ENCODE measurements around the gene DSCAM. TPM values are rescaled to one million over a fixed set of nuclear protein-coding genes. Genes with fewer than 3 reads are reported as not detected.

DSCAM gene
- total and polyA plus RNA-seq, 2 experiments from 2014 or later, result 0.07 TPM; not detected in 1

DNA sequence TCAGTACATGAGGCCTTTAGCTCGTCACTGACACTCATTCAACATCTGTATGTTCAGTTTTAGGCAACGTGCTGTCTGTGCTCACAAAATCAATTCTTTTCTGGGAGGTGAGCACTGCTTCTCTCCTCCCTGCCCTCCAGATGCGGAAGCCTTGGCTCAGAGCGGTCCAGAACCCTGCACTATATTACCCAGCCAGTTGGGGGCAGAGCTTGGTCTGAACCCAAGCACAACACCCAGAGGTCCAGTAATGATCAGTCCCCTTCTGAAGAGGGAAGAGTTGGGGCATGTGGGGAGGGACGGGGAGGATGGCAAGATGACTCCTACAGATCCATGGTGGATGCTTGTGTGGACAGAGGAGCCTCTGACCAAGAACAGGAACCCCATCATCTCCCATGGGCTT, 5.6 kb upstream of the DSCAM start:
- Histone ChIP-seq H3K27me3 (ENCODE audit: insufficient read depth) (peaks cover 10% of the 10 kb centered on the region), H3K36me3 (ENCODE audit: insufficient read depth) (no peaks in the 10 kb centered on the region), H3K4me2 (no peak overlapping the region), H3K27ac (ENCODE audit: low read depth) (no peak overlapping the region), H3K79me2 (replicated peaks; ENCODE audit: insufficient read depth) (no peaks in the 10 kb centered on the region), H4K20me1 (replicated peaks; ENCODE audit: insufficient read depth) (no peaks in the 10 kb centered on the region), H3K9me2 (ENCODE audit: insufficient read depth) (no peaks in the 10 kb centered on the region), H3K4me3 (no peak overlapping the region), H3K4me1 (ENCODE audit: insufficient read depth) (no peaks in the 10 kb centered on the region), H3F3A (replicated peaks; ENCODE audit: low read depth) (no peaks in the 10 kb centered on the region), H2AFZ (no peak overlapping the region)
- Mint-ChIP-seq H3K36me3 (ENCODE audit: low read depth) (peaks cover 5% of the 10 kb centered on the region), H3K4me3 (no peak overlapping the region), H3K4me1 (peaks cover 3% of the 10 kb centered on the region; the same call in 2 of the 3 replicates), H3K27ac (no peak overlapping the region), H3K27me3 (ENCODE audit: insufficient read depth, low read depth, poor library complexity) (peaks cover 4% of the 10 kb centered on the region), H3K9me3 (peaks cover 47% of the 10 kb centered on the region)
- TF ChIP-seq, protein P1, sequence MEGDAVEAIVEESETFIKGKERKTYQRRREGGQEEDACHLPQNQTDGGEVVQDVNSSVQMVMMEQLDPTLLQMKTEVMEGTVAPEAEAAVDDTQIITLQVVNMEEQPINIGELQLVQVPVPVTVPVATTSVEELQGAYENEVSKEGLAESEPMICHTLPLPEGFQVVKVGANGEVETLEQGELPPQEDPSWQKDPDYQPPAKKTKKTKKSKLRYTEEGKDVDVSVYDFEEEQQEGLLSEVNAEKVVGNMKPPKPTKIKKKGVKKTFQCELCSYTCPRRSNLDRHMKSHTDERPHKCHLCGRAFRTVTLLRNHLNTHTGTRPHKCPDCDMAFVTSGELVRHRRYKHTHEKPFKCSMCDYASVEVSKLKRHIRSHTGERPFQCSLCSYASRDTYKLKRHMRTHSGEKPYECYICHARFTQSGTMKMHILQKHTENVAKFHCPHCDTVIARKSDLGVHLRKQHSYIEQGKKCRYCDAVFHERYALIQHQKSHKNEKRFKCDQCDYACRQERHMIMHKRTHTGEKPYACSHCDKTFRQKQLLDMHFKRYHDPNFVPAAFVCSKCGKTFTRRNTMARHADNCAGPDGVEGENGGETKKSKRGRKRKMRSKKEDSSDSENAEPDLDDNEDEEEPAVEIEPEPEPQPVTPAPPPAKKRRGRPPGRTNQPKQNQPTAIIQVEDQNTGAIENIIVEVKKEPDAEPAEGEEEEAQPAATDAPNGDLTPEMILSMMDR (conservative IDR thresholded peaks at IDR 0.05; ENCODE audit: low read depth in 2 of 2), result peak; percentile 30 to 43; a peak in 2 of 4 replicates
- no peak for TF ChIP-seq ZNF114 (CRISPR knock-in tag; IDR thresholded peaks at IDR 0.05)
- DNase-seq (ENCODE audit: low spot score) (peak; percentile 20), ATAC-seq (peak; percentile 70)

DNA sequence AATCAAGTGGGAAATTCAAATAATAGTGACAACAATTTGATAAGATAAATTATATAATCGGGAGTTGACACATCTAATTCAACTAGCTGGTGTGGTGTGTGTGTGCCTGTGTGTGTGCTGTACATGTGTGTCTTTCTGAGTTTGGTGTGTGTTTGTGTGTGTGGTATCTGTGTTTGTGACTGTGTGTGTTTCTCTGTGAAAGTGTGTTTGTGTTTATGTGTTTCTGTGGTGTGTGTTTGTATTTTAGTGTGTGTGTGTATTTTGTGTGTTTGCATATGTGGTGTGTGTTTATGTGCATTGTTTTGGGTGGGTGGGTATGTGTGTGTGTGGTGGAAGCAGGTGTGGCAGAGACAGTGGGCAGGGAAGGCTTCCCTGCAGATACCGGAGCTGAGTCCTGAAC, 4.8 kb upstream of the DSCAM start:
- H3K9me3 Mint-ChIP-seq, result peaks cover 45% of the 10 kb centered on the region

More for the DNA sequence above, 4.8 kb upstream of the DSCAM start:
- ATAC-seq (no peak), DNase-seq (ENCODE audit: low spot score) (no peak)
- Histone ChIP-seq H2AFZ (no peak overlapping the region), H3K36me3 (ENCODE audit: insufficient read depth) (no peaks in the 10 kb centered on the region), H3K79me2 (replicated peaks; ENCODE audit: insufficient read depth) (no peaks in the 10 kb centered on the region), H4K20me1 (replicated peaks; ENCODE audit: insufficient read depth) (no peaks in the 10 kb centered on the region), H3K4me3 (no peak overlapping the region), H3K27ac (ENCODE audit: low read depth) (no peak overlapping the region), H3K4me2 (no peak overlapping the region), H3K4me1 (ENCODE audit: insufficient read depth) (no peaks in the 10 kb centered on the region), H3K27me3 (ENCODE audit: insufficient read depth) (peaks cover 16% of the 10 kb centered on the region), H3F3A (replicated peaks; ENCODE audit: low read depth) (no peaks in the 10 kb centered on the region), H3K9me2 (ENCODE audit: insufficient read depth) (no peaks in the 10 kb centered on the region)
- no peak overlapping the region for H3K27ac Mint-ChIP-seq
- H3K4me1 Mint-ChIP-seq, result peaks cover 8% of the 10 kb centered on the region; the same call in 2 of the 3 replicates
- H3K27me3 Mint-ChIP-seq (ENCODE audit: insufficient read depth, low read depth, poor library complexity), result peaks cover 11% of the 10 kb centered on the region
- H3K4me3 Mint-ChIP-seq, result no peak overlapping the region
- peaks cover 7% of the 10 kb centered on the region for H3K36me3 Mint-ChIP-seq (ENCODE audit: low read depth)
- TF ChIP-seq EZH2phosphoT487 (IDR thresholded peaks at IDR 0.05; ENCODE audit: unreplicated experiment) (no peak), NANOG (IDR thresholded peaks at IDR 0.05; ENCODE audit: borderline replicate concordance) (no peak), POLR2AphosphoS5 (IDR thresholded peaks at IDR 0.05; ENCODE audit: low read depth) (no peak), JUNB (IDR thresholded peaks at IDR 0.05; ENCODE audit: unreplicated experiment) (no peak), STAT1 (IDR thresholded peaks at IDR 0.05; ENCODE audit: unreplicated experiment) (no peak), ZNF331 (CRISPR knock-in tag; IDR thresholded peaks at IDR 0.05; ENCODE audit: low read depth) (no peak)
- TF ChIP-seq, protein P2, sequence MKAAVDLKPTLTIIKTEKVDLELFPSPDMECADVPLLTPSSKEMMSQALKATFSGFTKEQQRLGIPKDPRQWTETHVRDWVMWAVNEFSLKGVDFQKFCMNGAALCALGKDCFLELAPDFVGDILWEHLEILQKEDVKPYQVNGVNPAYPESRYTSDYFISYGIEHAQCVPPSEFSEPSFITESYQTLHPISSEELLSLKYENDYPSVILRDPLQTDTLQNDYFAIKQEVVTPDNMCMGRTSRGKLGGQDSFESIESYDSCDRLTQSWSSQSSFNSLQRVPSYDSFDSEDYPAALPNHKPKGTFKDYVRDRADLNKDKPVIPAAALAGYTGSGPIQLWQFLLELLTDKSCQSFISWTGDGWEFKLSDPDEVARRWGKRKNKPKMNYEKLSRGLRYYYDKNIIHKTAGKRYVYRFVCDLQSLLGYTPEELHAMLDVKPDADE (IDR thresholded peaks at IDR 0.05), result no peak
- TF ChIP-seq, protein P3, sequence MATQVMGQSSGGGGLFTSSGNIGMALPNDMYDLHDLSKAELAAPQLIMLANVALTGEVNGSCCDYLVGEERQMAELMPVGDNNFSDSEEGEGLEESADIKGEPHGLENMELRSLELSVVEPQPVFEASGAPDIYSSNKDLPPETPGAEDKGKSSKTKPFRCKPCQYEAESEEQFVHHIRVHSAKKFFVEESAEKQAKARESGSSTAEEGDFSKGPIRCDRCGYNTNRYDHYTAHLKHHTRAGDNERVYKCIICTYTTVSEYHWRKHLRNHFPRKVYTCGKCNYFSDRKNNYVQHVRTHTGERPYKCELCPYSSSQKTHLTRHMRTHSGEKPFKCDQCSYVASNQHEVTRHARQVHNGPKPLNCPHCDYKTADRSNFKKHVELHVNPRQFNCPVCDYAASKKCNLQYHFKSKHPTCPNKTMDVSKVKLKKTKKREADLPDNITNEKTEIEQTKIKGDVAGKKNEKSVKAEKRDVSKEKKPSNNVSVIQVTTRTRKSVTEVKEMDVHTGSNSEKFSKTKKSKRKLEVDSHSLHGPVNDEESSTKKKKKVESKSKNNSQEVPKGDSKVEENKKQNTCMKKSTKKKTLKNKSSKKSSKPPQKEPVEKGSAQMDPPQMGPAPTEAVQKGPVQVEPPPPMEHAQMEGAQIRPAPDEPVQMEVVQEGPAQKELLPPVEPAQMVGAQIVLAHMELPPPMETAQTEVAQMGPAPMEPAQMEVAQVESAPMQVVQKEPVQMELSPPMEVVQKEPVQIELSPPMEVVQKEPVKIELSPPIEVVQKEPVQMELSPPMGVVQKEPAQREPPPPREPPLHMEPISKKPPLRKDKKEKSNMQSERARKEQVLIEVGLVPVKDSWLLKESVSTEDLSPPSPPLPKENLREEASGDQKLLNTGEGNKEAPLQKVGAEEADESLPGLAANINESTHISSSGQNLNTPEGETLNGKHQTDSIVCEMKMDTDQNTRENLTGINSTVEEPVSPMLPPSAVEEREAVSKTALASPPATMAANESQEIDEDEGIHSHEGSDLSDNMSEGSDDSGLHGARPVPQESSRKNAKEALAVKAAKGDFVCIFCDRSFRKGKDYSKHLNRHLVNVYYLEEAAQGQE (IDR thresholded peaks at IDR 0.05; ENCODE audit: unreplicated experiment), result no peak

All from GM23338 (cell line).